Superior temporal gyrus (tissue), 1 donor: Measurements from ENCODE around the gene CAMK2B.

Experiments
- DNase-seq: peaks from one replicate; pipeline ENCODE4 v3.0.0-alpha.2; 2016; ENCODE audit errors: extremely low spot score

CAMK2B gene

DNA sequence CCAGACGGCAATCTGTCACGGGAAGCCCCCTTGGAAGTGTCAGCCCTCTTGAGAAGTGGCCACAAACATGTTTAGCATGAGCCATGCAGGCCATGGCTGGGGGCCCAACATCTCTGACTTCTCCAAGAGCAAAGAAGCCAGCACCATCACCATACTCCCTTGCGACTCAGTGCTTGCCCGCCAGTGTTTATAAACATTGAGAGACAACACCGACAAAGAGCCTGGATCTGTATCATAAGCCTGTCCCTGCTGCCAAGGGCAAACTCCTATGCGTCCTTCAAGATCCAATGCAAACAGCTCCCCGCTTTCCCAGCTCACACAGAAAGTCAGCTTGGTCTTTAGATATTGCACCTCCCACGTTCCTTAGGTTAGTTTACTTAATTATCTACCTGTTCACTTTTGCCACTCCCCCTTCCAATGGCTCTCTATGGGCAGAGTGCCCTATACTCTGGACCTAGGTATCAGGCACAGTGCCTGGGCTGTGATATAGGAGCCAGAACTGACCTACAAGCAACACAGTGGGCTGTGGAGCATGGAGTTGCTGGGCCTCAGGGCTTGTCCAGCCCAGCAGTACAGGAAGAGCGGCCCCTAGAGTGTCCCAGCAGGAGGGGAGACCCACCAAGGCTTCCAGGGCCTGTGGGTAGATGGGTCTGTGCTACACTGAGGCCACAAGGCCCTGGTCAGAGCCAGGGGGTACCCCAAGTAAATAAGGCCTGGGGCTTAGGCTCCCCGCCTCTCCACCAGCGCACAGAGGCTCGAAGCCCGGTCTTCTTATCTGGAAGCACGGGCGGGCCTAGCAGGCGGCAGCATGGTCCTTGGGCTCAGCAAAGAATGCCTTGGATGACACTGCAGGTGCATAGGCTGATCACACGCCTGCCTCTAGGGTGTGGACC lies 37.7 kb downstream of the CAMK2B start:
- DNase-seq = no peak

GRCh38 chr7:44286618-44287487 lies 38.5 kb downstream of the CAMK2B start:
- no peak for DNase-seq

- DNase-seq = no peak
These were observed 39.2 kb downstream of the CAMK2B start for GRCh38 chr7:44286182-44286617.

DNA sequence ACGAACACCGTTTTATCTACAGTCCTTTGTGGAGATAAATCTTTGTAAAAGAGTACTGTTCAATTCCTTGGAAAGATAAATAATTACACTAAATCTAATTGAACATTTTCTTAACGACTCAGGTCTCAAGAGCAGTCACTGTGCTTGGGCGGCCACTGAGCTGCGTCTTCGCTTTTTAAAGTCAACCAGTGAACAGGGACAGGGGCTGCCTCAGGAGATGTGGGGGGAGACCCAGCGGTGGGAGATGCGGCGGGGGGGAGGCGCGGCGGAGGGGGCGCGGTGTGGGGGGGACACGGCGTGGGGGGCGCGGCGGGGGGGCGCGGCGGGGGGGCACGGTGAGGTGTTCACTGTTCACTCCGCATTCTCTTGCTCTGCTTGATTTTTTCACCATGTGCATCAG lies 39.8 kb downstream of the CAMK2B start:
- no peak for DNase-seq

DNA sequence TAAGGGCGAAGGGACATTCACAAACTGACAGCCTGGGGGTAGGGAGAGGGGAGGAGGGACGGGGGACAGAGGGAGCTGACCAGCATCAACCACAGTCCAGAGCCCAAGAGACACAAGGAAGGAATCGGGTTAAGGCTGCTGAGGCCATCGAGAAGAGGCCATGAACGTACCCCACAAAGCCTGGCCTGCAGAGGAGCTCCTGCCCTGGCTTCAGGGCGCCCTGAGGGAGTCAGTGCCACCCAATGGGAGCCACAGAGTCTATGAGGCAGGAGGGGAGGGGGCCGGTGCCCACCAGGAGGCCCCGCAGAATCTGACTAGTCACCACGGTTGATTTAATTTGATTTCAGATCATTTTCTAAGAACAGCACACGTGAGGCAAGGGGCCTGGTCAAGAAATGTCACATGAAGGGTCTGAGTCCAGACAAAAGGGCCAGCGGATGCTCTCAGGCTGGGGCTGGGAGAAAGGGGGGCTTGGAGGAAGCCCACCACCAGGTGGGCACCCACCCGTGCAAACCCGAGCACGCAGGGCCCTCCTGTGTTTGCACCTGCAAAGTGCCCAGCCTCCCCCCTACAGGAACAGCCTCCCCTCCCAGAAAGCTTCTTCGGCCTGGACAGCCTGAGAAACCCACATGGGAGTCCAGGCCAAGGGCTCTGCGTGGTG lies 40.4 kb downstream of the CAMK2B start:
- DNase-seq = no peak

DNA sequence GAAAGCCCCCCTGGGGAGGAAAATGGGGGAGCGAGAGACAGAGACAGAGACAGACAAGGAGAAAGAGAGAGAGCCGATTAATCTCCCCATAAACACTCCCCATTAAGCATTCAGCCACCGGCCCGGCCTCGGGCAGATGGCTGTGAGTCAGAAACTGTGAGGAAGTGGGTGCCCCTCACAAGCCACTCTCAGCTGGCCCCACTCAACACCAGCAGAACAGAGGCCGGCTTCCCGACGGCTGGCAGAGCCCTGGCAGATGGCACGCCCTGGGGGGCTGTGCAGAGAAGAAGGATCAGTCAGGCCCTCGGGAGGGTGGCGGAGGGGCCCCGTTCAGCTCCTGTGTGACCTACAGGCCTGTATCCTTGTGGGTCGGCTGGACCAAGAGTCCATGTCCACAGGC lies 41.2 kb downstream of the CAMK2B start:
- no peak for DNase-seq

DNA sequence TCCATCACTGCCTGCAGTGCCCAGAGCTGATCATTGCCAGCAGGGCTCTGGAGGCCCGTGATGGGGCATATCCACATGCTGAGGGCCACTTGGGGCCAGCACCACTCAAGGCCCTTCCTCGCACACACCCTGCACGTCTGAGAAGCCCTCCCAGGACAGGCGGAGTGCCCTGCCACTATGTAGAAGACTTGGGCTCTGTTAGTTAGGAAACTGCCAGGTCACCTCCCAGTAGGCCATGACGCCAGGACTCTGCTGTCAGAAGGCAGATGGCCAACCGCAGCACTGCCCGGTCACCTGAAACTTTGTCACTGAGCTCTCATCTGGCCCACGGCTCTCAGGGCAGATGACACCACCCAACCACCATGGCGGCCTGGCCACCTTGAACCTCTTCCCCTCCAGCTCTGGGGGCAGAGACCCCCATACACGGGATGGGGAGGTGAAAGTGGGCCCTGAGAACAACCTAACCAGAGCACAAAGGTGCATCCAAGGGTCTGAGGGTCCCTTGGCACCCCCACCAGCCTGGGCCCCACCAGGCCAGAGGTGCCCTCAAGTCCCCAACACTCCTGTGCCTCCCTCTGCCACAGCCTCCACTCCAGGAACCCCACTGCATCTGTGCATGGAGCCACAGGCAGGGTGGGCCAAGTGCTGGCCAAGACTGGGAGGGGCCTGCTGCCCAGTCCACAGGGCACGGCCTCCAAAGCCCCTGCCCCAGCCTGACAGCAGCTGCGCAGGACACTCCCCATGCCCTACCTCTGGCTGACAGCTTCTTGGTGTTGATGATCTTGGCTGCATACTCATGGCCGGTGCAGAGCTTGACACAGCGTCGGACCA lies 41.8 kb downstream of the CAMK2B start:
- DNase-seq = no peak

- DNase-seq = no peak
These were observed 42.7 kb downstream of the CAMK2B start for GRCh38 chr7:44282601-44283171.

- no peak for DNase-seq
These were observed 43.4 kb downstream of the CAMK2B start for GRCh38 chr7:44281811-44282600.

DNA sequence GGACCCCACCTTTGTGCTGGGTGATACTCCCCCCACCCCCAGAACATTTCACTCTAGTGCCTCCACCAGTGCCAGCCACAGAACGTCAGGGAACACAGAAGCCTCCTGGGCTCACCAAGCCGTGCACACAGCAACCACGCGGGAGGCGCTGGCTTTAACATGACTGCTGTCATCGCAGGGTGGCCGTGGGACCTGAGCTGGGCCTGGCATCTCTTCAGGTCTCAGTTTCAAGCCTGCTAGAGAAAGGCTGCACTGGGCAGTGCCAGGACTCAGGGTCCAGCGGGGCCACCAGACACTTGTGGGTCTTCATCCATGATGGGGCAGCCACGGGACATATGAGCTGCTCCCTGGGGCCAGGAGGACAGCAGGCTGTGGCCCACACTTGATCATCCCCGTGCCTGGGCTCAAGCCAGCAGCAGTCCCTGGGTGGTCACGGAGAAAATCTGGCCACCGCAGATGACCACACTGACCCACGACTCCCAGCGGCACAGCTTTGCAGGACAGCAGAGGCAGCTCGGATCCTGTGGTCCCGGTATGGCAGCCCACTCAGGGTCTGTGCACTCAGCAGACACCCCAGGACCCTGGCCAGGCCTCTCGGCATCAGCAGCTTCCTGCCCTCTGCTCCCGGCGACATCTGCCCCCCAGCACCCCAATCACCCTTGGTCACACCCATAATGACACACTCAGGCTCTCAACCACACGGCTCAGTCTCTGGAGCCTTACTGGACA lies 44.2 kb downstream of the CAMK2B start:
- DNase-seq = no peak

GRCh38 chr7:44280636-44280992 lies 44.8 kb downstream of the CAMK2B start:
- no peak for DNase-seq

- DNase-seq = no peak
These were observed 45.5 kb downstream of the CAMK2B start for GRCh38 chr7:44279731-44280505.

- no peak for DNase-seq
These were observed 46.1 kb downstream of the CAMK2B start for GRCh38 chr7:44279286-44279685.

DNA sequence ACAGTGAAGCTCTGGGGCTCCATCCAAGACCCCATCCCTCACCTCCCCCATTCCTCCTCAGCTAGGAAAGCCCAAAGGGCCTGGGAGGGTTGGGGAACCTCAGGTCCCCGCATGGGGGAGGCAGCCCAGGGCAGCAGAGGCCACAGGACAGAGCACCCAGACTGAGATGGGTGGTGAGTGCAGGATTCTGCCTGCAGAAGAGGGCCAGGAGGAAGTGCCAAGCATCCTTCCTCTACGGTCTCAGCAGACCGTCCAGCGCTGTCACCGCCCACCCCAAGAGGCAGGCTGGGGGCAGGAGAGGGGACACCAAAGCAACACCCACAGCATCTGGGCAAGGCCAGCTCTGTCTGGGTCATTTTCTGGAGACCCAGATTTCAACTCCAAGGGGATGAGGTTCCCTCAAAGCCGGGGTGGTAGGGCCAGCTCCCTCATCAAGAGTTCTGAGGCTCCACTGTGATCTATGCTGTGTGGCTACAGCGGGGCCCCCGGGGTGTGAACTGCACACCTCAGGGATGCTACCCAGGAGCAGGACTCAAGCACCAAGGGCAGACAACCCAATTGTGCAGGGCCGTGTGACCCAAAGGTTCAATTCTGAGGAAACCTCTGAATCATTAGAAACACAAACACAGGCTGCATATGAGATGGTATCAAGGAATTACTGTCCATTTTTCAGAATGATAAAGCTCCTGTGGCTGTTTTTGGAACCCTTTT lies 46.8 kb downstream of the CAMK2B start:
- no peak for DNase-seq

GRCh38 chr7:44277851-44278250 lies 47.5 kb downstream of the CAMK2B start:
- DNase-seq = no peak

DNA sequence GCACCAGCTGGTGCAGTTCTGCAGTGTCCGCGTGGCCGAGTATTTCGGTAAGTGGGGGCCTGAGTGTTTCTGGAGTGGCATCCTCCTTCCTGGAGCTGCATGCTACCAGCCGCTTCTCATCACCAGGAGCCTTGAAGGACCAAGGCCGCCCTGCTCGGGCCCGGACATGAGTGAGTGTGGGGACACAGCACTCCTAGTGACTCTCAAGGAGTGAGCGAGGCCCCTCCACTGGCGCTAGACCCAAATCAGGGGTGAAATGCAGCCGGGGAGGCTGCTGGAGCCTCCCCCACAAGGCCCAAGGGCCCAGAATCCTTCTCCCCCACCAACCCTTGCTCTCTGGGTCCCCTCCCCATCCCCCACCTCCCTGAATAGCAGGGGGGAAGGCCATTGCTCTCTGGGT lies 48.0 kb downstream of the CAMK2B start:
- DNase-seq = no peak

- DNase-seq = no peak
These were observed 48.7 kb downstream of the CAMK2B start for GRCh38 chr7:44276571-44277221.
